ENCODE results near the gene TARBP1.

Gene TARBP1

GRCh38 chr1:234398849-234399381, 80.1 kb downstream of the TARBP1 start:
- Histone ChIP-seq H2BK5ac (ENCODE audit: low read length) (no peak overlapping the region), H2BK12ac (ENCODE audit: low read length) (no peak overlapping the region), H2BK120ac (ENCODE audit: low read depth, low read length) (no peak overlapping the region), H4K91ac (ENCODE audit: low read depth, low read length, poor library complexity) (no peak overlapping the region), H2AFZ (ENCODE audit: low read length) (no peak overlapping the region), H4K8ac (ENCODE audit: low read depth, low read length) (no peak overlapping the region), H3K9ac (ENCODE audit: low read depth, low read length, poor library complexity) (no peak overlapping the region), H3K14ac (ENCODE audit: low read length) (no peak overlapping the region), H3K4ac (ENCODE audit: low read length) (no peak overlapping the region), H3K79me1 (ENCODE audit: low read depth, low read length) (no peaks in the 10 kb centered on the region), H3K23ac (ENCODE audit: low read depth, low read length, poor library complexity) (no peak overlapping the region), H3K4me1 (ENCODE audit: control insufficient read depth in 2 of 2, insufficient read depth in 1 of 2, low read depth in 1 of 2, low read length in 2 of 2) (no peaks in the 10 kb centered on the region), H3K18ac (ENCODE audit: low read length) (no peak overlapping the region), H3K36me3 (replicated peaks in 1 of 2; ENCODE audit: control insufficient read depth in 2 of 2, insufficient read depth in 2 of 2, low read length in 2 of 2) (peaks cover 3 to 27% of the 10 kb centered on the region in 2 donors), H2AK5ac (ENCODE audit: low read depth, low read length) (no peak overlapping the region), H3K27ac (replicated peaks; ENCODE audit: low read length) (no peak overlapping the region), H3K27me3 (ENCODE audit: control insufficient read depth in 3 of 3, insufficient read depth in 3 of 3, low read depth in 1 of 3, low read length in 3 of 3) (no peaks in the 10 kb centered on the region), H3K4me3 (ENCODE audit: low read length in 2 of 2) (no peak overlapping the region), H3K4me2 (ENCODE audit: insufficient read depth, low read length, poor library complexity, severe bottlenecking) (no peak overlapping the region), H3K9me3 (replicated peaks in 1 of 2; ENCODE audit: control insufficient read depth in 2 of 2, insufficient read depth in 1 of 2, low read depth in 1 of 2, low read length in 2 of 2) (peaks cover 0 to 3% of the 10 kb centered on the region in 2 donors), H2BK15ac (ENCODE audit: low read length) (no peak overlapping the region)
- DNase-seq (ENCODE audit: low spot score) = no peak
- WGBS, 2 donors (ENCODE audit: extremely low coverage in 2 of 2, insufficient read length in 2 of 2, insufficient replicate concordance in 1 of 2) = no CpG with 5 or more reads among the region's 8 CpGs

DNA sequence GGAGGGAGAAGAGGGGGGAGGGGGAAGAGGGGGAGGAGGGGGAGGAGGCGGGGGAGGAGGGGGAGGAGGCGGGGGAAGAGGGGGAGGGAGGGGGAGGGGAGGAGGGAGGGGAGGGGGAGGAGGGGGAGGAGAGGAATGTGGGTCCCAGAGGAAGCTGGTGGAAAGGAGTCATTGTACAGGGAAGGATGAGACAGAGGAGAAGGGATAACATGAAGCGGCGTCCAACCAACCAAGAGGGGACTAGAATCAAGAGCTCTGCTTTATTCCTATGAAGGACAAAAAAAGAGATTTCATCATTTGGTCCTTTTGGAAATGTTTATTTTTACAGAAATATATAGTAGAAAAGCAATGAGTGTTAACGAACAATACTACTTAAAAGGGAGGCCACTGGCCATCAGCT, 81.2 kb downstream of the TARBP1 start:
- no peak overlapping the region for H3K4me3 ChIP-seq (ENCODE audit: low read length in 2 of 2)
- no peak overlapping the region for H3K18ac ChIP-seq (ENCODE audit: low read length)
- no peaks in the 10 kb centered on the region for H3K4me1 ChIP-seq (ENCODE audit: control insufficient read depth in 2 of 2, insufficient read depth in 1 of 2, low read depth in 1 of 2, low read length in 2 of 2)
- no peak overlapping the region for H2BK15ac ChIP-seq (ENCODE audit: low read length)
- no peak overlapping the region for H3K4ac ChIP-seq (ENCODE audit: low read length)
- DNase-seq (ENCODE audit: low spot score) = no peak
- no peak overlapping the region for H3K27ac ChIP-seq (replicated peaks; ENCODE audit: low read length)
- H2BK12ac ChIP-seq (ENCODE audit: low read length) = no peak overlapping the region
- no peak overlapping the region for H3K23ac ChIP-seq (ENCODE audit: low read depth, low read length, poor library complexity)
- no peak overlapping the region for H3K4me2 ChIP-seq (ENCODE audit: insufficient read depth, low read length, poor library complexity, severe bottlenecking)
- no peak overlapping the region for H3K14ac ChIP-seq (ENCODE audit: low read length)
- H3K79me1 ChIP-seq (ENCODE audit: low read depth, low read length) = no peaks in the 10 kb centered on the region
- no peak overlapping the region for H4K8ac ChIP-seq (ENCODE audit: low read depth, low read length)
- H2BK5ac ChIP-seq (ENCODE audit: low read length) = no peak overlapping the region
- H2AK5ac ChIP-seq (ENCODE audit: low read depth, low read length) = no peak overlapping the region
- WGBS, 2 donors (ENCODE audit: extremely low coverage in 2 of 2, insufficient read length in 2 of 2, insufficient replicate concordance in 1 of 2) = no CpG with 5 or more reads among the region's 5 CpGs
- peaks cover 0 to 5% of the 10 kb centered on the region in 2 donors for H3K9me3 ChIP-seq (replicated peaks in 1 of 2; ENCODE audit: control insufficient read depth in 2 of 2, insufficient read depth in 1 of 2, low read depth in 1 of 2, low read length in 2 of 2)
- H4K91ac ChIP-seq (ENCODE audit: low read depth, low read length, poor library complexity) = no peak overlapping the region
- H3K36me3 ChIP-seq (replicated peaks in 1 of 2; ENCODE audit: control insufficient read depth in 2 of 2, insufficient read depth in 2 of 2, low read length in 2 of 2) = peaks cover 7 to 38% of the 10 kb centered on the region in 2 donors
- no peak overlapping the region for H2BK120ac ChIP-seq (ENCODE audit: low read depth, low read length)
- H3K9ac ChIP-seq (ENCODE audit: low read depth, low read length, poor library complexity) = no peak overlapping the region
- H3K27me3 ChIP-seq (ENCODE audit: control insufficient read depth in 3 of 3, insufficient read depth in 3 of 3, low read depth in 1 of 3, low read length in 3 of 3) = no peaks in the 10 kb centered on the region
- H2AFZ ChIP-seq (ENCODE audit: low read length) = no peak overlapping the region

GRCh38 chr1:234396871-234397270, 82.1 kb downstream of the TARBP1 start:
- Histone ChIP-seq H3K27me3 (ENCODE audit: control insufficient read depth in 3 of 3, insufficient read depth in 3 of 3, low read depth in 1 of 3, low read length in 3 of 3) (no peaks in the 10 kb centered on the region), H2BK120ac (ENCODE audit: low read depth, low read length) (no peak overlapping the region), H3K4me2 (ENCODE audit: insufficient read depth, low read length, poor library complexity, severe bottlenecking) (no peak overlapping the region), H2BK15ac (ENCODE audit: low read length) (no peak overlapping the region), H3K4me3 (ENCODE audit: low read length in 2 of 2) (no peak overlapping the region), H3K9ac (ENCODE audit: low read depth, low read length, poor library complexity) (no peak overlapping the region), H3K4ac (ENCODE audit: low read length) (no peak overlapping the region), H3K14ac (ENCODE audit: low read length) (no peak overlapping the region), H3K36me3 (replicated peaks in 1 of 2; ENCODE audit: control insufficient read depth in 2 of 2, insufficient read depth in 2 of 2, low read length in 2 of 2) (peaks cover 7 to 45% of the 10 kb centered on the region in 2 donors), H3K4me1 (ENCODE audit: control insufficient read depth in 2 of 2, insufficient read depth in 1 of 2, low read depth in 1 of 2, low read length in 2 of 2) (no peaks in the 10 kb centered on the region), H2AK5ac (ENCODE audit: low read depth, low read length) (no peak overlapping the region), H2AFZ (ENCODE audit: low read length) (no peak overlapping the region), H3K18ac (ENCODE audit: low read length) (no peak overlapping the region), H4K91ac (ENCODE audit: low read depth, low read length, poor library complexity) (no peak overlapping the region), H3K79me1 (ENCODE audit: low read depth, low read length) (no peaks in the 10 kb centered on the region), H3K27ac (replicated peaks; ENCODE audit: low read length) (no peak overlapping the region), H3K9me3 (replicated peaks in 1 of 2; ENCODE audit: control insufficient read depth in 2 of 2, insufficient read depth in 1 of 2, low read depth in 1 of 2, low read length in 2 of 2) (peaks cover 0 to 5% of the 10 kb centered on the region in 2 donors), H3K23ac (ENCODE audit: low read depth, low read length, poor library complexity) (no peak overlapping the region), H2BK5ac (ENCODE audit: low read length) (no peak overlapping the region), H4K8ac (ENCODE audit: low read depth, low read length) (no peak overlapping the region), H2BK12ac (ENCODE audit: low read length) (no peak overlapping the region)
- DNase-seq (ENCODE audit: low spot score) = no peak
- no CpG with 5 or more reads among the region's 6 CpGs for WGBS, 2 donors (ENCODE audit: extremely low coverage in 2 of 2, insufficient read length in 2 of 2, insufficient replicate concordance in 1 of 2)

GRCh38 chr1:234396092-234396491, 82.9 kb downstream of the TARBP1 start:
- no peak overlapping the region for H2AK5ac ChIP-seq (ENCODE audit: low read depth, low read length)
- H2BK5ac ChIP-seq (ENCODE audit: low read length) = no peak overlapping the region

More at GRCh38 chr1:234396092-234396491, 82.9 kb downstream of the TARBP1 start:
- H3K14ac ChIP-seq (ENCODE audit: low read length) = no peak overlapping the region
- H3K18ac ChIP-seq (ENCODE audit: low read length) = no peak overlapping the region
- H3K4me2 ChIP-seq (ENCODE audit: insufficient read depth, low read length, poor library complexity, severe bottlenecking) = no peak overlapping the region
- no peak overlapping the region for H3K9ac ChIP-seq (ENCODE audit: low read depth, low read length, poor library complexity)
- H2AFZ ChIP-seq (ENCODE audit: low read length) = no peak overlapping the region
- no peaks in the 10 kb centered on the region for H3K79me1 ChIP-seq (ENCODE audit: low read depth, low read length)
- DNase-seq (ENCODE audit: low spot score) = no peak
- H2BK15ac ChIP-seq (ENCODE audit: low read length) = no peak overlapping the region
- peak overlapping the region in 1 of 2 donors; percentile 14 for H3K4me3 ChIP-seq (ENCODE audit: low read length in 2 of 2)
- no peak overlapping the region for H4K8ac ChIP-seq (ENCODE audit: low read depth, low read length)
- no peak overlapping the region for H3K4ac ChIP-seq (ENCODE audit: low read length)
- no peak overlapping the region for H2BK120ac ChIP-seq (ENCODE audit: low read depth, low read length)
- no peaks in the 10 kb centered on the region for H3K4me1 ChIP-seq (ENCODE audit: control insufficient read depth in 2 of 2, insufficient read depth in 1 of 2, low read depth in 1 of 2, low read length in 2 of 2)
- H3K27me3 ChIP-seq (ENCODE audit: control insufficient read depth in 3 of 3, insufficient read depth in 3 of 3, low read depth in 1 of 3, low read length in 3 of 3) = no peaks in the 10 kb centered on the region
- H4K91ac ChIP-seq (ENCODE audit: low read depth, low read length, poor library complexity) = no peak overlapping the region
- peaks cover 7 to 52% of the 10 kb centered on the region in 2 donors for H3K36me3 ChIP-seq (replicated peaks in 1 of 2; ENCODE audit: control insufficient read depth in 2 of 2, insufficient read depth in 2 of 2, low read length in 2 of 2)
- no peak overlapping the region for H3K23ac ChIP-seq (ENCODE audit: low read depth, low read length, poor library complexity)
- H3K27ac ChIP-seq (replicated peaks; ENCODE audit: low read length) = no peak overlapping the region
- H3K9me3 ChIP-seq (replicated peaks in 1 of 2; ENCODE audit: control insufficient read depth in 2 of 2, insufficient read depth in 1 of 2, low read depth in 1 of 2, low read length in 2 of 2) = peaks cover 0 to 5% of the 10 kb centered on the region in 2 donors
- H2BK12ac ChIP-seq (ENCODE audit: low read length) = no peak overlapping the region
- WGBS, 2 donors (ENCODE audit: extremely low coverage in 2 of 2, insufficient read length in 2 of 2, insufficient replicate concordance in 1 of 2) = no CpG with 5 or more reads among the region's 8 CpGs
